ENCODE data around the gene B4GALNT1.
"Not testable (repeated sequence)": the region's sequence is repeated elsewhere in the genome, so short reads cannot be mapped to it uniquely, and the experiment has no call there.

GRCh38 chr12:57645990-57646658 lies 13.1 kb upstream of the B4GALNT1 start:
- TF ChIP-seq CTCF, POLR2A (IDR thresholded peaks at IDR 0.05): not testable (repeated sequence)
